ENCODE results near the gene SAMD9L. TPM values are rescaled to one million over a fixed set of nuclear protein-coding genes. Genes with fewer than 3 reads are reported as not detected.

SAMD9L gene
- total RNA-seq, 1 experiment from 2014 or later: not detected

DNA sequence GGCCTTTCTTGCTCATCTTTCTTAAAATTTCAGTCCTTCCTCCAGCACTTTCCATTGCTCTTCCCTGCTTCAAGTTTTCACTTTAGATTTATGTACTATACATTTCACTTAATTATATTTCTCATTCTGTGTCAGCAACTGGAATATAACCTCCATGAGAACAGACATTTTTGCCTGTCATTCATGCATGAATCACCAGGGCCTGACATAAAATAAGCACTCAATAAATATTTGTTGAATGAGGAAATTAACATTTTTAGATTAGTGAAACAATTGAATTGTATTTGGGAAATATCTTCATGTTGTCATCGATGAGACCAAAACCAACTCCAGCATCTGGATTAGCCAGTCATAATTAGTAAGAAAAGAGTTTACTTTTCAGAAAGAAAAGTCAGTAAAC is 6.1 kb downstream of the SAMD9L start:
- Histone ChIP-seq H4K20me1 (ENCODE audit: control insufficient read depth, insufficient read depth, insufficient read length) (peaks cover 3% of the 10 kb centered on the region), H2BK120ac (ENCODE audit: low read depth, low read length, poor library complexity, severe bottlenecking) (no peak overlapping the region), H3K4me1 (ENCODE audit: insufficient read depth, low read length) (no peaks in the 10 kb centered on the region), H2BK5ac (ENCODE audit: insufficient read length, low read length) (no peak overlapping the region), H2BK12ac (ENCODE audit: insufficient read length, low read depth, low read length) (no peak overlapping the region), H3K56ac (ENCODE audit: insufficient read length, low read depth, low read length) (no peak overlapping the region), H3K4ac (ENCODE audit: low read depth, low read length) (no peak overlapping the region), H3K27me3 (ENCODE audit: insufficient read depth, low read length) (no peaks in the 10 kb centered on the region), H3K79me2 (ENCODE audit: insufficient read depth, low read length) (no peaks in the 10 kb centered on the region), H4K5ac (ENCODE audit: insufficient read length, low read depth, low read length) (no peak overlapping the region), H2AFZ (ENCODE audit: low read length) (no peak overlapping the region), H3K9me3 (ENCODE audit: control insufficient read depth, low read depth, low read length) (no peaks in the 10 kb centered on the region), H4K8ac (replicated peaks; ENCODE audit: insufficient read length, low read depth, low read length) (no peak overlapping the region), H3K9ac (ENCODE audit: extremely low read depth, insufficient read length, low read length) (no peak overlapping the region), H2AK5ac (ENCODE audit: insufficient read length, low read length) (no peak overlapping the region), H3K14ac (ENCODE audit: insufficient read depth, low read length) (no peak overlapping the region), H3K4me2 (ENCODE audit: insufficient read depth, insufficient read length, low read length) (no peak overlapping the region), H3K79me1 (ENCODE audit: insufficient read depth, low read depth, low read length, poor library complexity, severe bottlenecking) (no peaks in the 10 kb centered on the region), H3T11ph (ENCODE audit: low read length) (no peak overlapping the region), H3K23ac (ENCODE audit: insufficient read length, low read depth, low read length) (no peak overlapping the region), H3K27ac (ENCODE audit: insufficient read length, low read depth, low read length) (no peak overlapping the region), H2BK15ac (ENCODE audit: low read depth, low read length) (no peak overlapping the region), H3K23me2 (ENCODE audit: insufficient read length, low read depth, low read length, poor library complexity, severe bottlenecking) (no peaks in the 10 kb centered on the region), H2BK20ac (ENCODE audit: low read depth, low read length, poor library complexity, severe bottlenecking) (no peak overlapping the region), H4K91ac (ENCODE audit: insufficient read length, low read depth, low read length) (no peak overlapping the region), H3K18ac (ENCODE audit: insufficient read length, low read depth, low read length) (no peak overlapping the region)
- Mint-ChIP-seq H3K36me3 (ENCODE audit: insufficient read depth in 1 of 3, low read depth in 3 of 3) (no peaks in the 10 kb centered on the region), H3K4me1 (peaks cover 0 to 5% of the 10 kb centered on the region in 2 experiments; a peak in 1 of 4 replicates), H3K27ac (no peak overlapping the region), H3K4me3 (no peak overlapping the region), H3K27me3 (ENCODE audit: low read depth) (no peaks in the 10 kb centered on the region), H3K9me3 (no peaks in the 10 kb centered on the region)
- DNase-seq: no peak
- TF ChIP-seq, protein P1, sequence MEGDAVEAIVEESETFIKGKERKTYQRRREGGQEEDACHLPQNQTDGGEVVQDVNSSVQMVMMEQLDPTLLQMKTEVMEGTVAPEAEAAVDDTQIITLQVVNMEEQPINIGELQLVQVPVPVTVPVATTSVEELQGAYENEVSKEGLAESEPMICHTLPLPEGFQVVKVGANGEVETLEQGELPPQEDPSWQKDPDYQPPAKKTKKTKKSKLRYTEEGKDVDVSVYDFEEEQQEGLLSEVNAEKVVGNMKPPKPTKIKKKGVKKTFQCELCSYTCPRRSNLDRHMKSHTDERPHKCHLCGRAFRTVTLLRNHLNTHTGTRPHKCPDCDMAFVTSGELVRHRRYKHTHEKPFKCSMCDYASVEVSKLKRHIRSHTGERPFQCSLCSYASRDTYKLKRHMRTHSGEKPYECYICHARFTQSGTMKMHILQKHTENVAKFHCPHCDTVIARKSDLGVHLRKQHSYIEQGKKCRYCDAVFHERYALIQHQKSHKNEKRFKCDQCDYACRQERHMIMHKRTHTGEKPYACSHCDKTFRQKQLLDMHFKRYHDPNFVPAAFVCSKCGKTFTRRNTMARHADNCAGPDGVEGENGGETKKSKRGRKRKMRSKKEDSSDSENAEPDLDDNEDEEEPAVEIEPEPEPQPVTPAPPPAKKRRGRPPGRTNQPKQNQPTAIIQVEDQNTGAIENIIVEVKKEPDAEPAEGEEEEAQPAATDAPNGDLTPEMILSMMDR (conservative IDR thresholded peaks at IDR 0.05): no peak
- WGBS (ENCODE audit: extremely low coverage, insufficient read length, low lambda C conversion rate): no CpG with 5 or more reads among the region's 1 CpG
